Hematopoietic multipotent progenitor cell treated with erythropoietin and hydrocortisone succinate and interleukin-3 and kit ligand, for 17 days (in vitro differentiated cells): ENCODE measurements around the gene CCR8.

Experiments
- DNase-seq: peaks from one replicate; pipeline ENCODE4 v3.0.0-alpha.2; 2015; ENCODE audit warnings: low spot score

The CCR8 gene, protein sequence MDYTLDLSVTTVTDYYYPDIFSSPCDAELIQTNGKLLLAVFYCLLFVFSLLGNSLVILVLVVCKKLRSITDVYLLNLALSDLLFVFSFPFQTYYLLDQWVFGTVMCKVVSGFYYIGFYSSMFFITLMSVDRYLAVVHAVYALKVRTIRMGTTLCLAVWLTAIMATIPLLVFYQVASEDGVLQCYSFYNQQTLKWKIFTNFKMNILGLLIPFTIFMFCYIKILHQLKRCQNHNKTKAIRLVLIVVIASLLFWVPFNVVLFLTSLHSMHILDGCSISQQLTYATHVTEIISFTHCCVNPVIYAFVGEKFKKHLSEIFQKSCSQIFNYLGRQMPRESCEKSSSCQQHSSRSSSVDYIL

DNA sequence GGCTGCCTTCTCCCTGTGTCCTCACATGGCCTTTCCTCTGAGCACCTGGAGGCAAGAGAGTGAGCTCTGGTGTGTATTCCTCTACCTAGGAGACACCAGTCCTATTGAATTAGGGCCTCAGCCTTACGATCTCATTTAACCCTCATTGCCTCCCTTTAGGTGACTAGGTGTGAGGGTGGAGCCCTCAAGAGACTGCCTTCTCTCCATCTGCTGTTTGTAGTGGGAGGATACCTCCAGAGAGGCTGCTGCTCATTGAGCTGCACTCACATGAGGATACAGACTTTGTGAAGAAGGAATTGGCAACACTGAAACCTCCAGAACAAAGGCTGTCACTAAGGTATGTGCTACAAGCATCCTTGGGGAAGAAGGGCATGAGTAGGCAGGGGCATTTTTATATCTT, at the start of gene CCR8:
Gene CCR8, plus strand, starts transcription at position 217 of the 400 bp plus-strand sequence. CDS start 2,623 bp downstream, outside the sequence.
- DNase-seq, result no peak

DNA sequence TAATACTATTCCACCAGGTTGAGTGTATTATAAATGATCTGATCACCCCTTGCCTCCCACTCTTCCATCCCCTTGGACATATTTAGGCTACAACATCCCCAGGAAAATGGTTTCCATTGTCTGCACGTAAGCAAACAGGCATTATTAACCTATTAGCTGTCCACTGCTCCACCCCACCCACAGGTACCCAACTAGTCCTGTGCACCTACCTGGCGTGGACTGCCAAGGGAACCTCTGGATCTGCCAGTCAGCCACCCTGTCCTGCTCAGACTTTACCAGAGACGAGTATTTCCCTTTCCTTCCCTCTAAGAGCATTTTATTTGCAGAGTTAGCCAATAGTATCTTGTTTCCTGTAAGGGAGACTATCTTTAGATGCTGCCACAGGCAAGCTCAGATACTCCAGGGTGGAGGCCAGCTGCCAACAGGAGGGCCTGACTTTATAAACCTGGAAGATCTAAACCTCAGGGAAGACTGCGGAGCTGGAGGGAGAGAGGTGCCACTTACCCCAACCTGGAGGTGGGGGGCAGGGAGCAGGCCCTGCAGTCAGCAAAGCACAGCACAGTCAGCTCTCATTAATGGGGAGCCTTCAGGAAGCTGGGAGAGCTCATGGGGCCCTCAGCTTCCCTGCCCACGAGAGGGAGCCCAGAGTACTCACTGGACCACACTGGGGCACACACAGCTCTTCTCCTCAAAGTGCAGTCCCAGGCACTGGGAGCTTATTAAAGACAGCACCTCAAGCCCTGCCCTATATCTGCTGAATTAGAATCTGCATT, 49.6 kb upstream of the CCR8 start, which contains the start of gene CX3CR1:
Gene CX3CR1, minus strand, starts transcription at position 292 of the 773 bp plus-strand sequence. CDS start 13,527 bp downstream, outside the sequence.
- DNase-seq, result no peak

DNA sequence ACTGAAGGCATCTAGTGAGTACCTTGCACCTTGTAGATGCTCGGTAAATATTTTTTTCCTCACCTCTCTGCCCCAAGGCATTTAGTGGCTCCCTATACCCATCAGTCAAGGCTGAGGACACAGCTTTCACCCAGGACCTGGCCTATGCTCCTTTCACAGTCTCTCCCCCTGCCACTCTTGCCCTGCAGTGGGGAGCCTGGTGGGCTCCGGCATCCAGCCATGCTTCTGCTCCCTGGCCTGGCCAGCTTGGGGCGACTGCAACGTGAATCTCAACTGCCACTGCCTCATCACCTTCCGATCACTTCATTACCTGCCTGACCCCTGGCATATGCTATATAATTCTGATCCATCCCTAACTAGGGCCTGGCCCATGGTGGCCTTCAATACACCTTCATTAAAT, 48.9 kb upstream of the CCR8 start:
- DNase-seq, result no peak

DNA sequence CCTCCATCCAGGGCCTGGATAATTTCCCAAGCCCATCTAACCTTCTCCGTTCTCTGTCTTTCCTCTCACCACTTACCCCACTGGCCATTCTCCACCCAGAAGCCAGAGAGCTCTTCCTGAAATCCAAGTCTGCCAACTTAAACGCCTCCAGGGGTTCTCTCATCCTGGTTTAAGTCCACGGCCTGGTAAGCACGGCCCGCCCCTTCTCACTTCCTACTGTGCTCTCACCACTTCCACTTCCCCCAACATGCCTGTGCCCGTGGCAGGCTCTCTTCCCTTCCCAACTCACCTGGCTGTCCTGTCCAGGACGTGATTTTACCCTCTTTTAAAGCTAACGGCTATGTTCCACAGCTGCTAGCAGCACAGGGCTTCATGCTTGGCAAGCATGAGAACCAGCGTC, 48.0 kb upstream of the CCR8 start:
- DNase-seq, result no peak

DNA sequence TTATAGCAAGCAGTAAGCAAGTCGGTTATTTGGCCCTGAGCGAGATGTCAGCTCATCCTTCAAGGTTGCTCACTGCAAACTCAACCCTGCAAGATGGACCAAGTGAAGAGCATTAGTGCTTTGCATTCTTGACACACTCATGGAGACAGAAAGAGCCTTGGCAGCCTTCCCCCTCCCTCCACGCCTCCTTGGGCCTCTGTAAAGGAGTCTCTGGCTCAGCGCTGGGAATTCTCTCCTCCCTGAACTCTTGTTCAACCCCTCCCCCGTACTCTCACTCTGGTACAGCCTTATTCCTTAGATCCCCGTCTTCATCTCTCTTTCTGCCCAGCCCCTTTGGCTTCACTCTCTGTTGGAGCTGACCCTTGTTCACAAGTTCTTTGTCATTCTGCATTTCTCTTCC, 47.5 kb upstream of the CCR8 start:
- DNase-seq, result no peak

DNA sequence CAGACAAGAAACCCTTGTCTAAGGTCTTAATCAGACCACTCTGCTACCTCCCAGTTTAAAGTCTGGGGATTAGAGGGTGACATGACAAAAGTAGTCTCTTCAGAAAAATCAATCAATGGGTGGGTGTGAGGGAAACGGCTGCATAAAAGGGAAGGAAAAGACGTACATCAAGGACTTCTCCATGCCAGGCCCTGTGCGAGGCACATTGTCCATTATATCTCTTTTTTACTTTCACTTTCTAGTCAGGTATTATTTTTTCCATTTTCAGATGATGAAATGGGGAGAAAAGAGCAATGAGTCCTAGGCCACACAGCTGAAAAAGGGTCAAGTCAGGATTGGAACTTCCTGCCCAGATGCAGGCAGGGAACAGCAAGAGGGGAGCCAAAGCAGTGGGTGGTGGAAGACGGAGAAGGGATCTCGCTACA, 45.0 kb upstream of the CCR8 start:
- DNase-seq, result no peak

DNA sequence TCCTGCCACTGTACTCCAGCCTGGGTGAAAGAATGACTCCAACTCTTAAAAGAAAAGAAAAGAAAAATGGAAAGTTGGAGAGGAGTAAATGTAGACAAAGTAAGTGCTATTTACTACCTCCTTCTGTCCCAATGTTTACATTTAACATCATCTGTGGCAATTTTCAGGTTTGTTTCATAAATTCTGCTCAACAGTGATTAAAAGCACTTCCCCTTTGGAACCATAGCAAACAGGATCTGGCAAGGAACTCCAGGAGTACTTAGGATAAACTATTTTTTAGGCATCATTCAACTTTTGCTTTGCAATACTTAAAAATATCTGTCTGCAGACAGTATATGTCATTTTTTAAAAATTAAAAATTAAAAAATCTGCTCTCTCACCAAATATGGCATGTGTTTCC, 44.2 kb upstream of the CCR8 start:
- DNase-seq, result no peak

DNA sequence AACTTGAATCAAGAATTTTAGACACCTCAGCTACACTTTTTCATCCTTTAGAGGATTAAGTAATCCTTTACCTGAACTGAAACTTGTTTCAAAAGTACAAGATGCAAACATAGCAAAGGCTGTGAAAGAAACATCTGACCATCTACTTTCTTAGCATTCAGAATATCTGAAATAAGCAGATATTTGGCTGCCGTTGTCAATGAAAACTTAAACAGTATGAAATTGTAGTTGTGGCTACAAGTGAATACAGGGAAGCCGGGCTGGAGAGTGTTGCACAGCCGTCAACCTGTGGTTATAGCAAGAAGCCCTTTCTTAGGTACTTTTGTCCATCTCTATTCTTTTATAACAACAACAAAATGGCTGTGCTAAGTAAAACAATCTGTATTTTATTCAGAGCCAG, 42.7 kb upstream of the CCR8 start:
- no peak for DNase-seq

DNA sequence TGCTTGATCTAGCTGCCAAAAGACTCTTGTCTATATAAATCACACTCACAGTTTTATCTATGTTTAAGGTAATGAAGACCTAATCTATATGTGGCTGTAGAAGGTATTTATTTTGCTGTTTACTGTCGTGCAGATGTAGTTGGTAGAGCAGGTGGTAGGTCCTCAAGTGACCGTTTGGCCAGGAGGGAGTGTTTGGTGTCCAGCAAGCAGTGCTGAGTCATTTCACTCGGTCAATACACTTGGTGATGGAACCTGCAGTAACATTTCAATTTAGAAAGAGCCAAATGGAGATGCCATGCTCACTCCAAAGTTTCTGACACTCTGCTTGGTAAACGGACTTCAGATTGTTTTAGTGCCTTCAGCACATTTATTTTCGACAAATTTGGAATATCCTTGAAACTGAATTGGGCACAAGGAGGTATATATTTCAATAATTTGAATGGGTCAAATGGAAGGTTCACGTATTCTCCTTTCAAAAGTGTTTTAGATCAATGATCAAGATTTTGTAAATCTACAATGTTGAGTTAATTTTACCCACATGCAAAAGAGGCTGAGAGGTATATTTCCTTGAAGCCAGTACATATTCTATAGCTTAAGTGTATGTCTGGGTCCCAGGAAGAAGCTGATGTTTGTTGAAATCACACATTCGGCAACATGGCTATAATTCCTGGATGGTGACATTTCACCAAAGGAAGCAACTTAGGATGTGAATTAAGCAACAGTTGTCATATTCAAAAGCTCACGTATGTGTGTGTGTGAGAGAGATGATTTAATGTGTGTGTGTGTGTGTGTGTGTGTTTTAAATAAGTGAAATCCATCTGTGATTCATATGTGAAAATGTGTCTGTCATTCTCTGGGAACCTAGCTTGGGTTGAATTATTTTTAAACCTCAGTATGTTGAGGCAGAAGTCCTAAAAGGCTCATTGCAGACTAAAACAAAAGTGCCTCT, 42.0 kb upstream of the CCR8 start:
- no peak for DNase-seq

DNA sequence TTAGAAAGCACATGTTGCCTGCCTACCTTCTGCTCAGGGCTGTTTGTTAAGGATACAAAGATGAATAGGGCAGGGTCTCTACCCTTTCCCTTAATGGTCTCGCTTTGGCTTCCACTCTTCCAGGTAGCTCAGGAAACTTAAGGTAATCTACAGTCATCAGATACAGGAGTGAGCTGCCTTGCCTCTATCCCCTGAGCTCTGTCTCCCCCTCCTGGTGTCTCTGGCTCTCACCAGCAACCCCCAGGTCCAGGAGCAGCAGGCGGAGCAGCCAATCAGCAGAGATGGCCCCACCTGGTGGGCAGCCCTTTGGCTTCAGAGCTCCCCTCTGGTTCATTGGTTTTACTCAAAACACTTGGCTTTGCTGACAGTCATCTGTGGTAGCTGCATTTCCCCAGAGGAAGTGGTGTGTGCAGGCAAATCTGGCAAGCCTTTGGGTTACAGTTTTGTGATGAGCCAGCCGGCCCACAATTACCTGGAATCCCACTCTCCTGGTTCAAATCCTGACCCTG, 41.2 kb upstream of the CCR8 start:
- DNase-seq, result peak; percentile 63

DNA sequence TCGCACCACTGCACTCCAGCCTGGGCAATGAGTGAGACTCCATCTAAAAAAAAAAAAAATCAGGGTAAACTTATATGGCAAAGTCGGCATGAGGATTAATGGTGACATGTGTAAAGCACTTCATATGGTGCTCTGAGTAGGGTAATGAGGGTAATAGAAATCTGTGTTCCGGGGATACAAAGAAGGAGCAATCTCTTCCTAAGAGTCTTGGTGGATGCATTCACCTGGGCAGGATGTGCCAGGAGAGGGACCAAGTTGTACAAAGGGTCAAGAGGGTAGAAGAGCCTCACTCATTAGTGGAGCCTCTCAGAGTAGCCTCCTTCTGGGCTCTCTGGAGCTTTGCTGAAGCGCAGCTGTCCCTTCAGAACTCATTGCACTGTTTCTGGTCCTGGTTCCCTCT, 40.4 kb upstream of the CCR8 start:
- no peak for DNase-seq

DNA sequence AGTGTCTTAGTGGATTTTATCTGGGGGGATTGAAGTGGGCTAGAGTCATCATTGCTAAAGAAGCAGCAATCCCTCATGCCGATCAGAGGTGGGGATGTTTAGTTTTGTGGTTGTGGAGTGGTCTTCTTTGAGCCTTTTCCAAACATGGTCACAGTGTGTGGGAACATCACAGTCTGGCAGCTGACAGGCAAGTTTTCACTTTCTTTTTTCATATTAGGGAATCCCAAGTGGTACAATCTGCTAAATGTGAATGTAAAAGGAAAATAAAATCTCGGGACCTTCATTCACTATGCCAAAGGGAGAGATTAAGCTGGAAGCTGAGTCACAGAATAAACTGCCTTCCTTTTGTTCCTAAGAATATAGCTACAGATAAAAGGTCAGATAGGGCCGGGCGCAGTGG, 39.3 kb upstream of the CCR8 start:
- DNase-seq, result no peak

DNA sequence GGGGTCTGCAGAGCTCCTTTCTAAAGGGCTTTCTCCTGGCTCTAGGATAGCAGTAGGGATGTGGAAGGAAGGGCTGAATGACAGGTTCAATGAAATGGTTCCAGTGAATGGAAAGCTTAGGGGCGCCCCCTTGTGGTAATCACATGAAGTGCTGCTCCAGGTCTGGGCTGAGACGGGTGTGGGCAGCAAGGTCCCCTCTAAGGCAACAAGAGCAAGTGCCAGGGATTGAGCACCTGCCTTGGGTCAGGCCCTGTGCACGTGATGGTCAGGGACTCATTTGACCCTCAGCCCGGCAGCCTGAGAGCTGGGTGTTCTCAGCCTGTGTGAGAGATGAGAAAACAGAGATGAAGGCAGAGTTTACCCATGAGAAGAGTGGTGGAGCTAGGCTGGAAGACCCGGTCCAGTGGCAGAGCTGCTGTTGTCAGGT, 37.6 kb upstream of the CCR8 start:
- peak; percentile 79 for DNase-seq

DNA sequence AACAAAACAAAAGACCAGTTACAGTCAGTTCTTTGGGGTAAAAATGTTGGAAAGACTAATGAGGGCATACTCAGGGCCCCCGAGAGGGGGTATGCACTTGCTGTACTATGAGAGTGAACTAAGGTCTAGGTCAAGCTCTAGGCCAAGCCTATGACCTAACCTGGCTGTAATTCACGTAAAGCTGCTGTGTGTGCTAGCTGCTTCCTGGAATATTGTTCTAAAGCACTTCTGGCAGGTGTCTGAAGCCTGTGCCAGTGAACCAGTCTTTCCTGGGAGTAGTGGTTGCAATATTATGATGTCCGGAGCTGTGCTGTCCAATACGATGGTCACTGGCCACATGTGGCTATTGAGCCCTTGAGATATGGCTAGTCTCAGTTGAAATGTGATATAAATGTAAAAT, 36.5 kb upstream of the CCR8 start:
- no peak for DNase-seq

DNA sequence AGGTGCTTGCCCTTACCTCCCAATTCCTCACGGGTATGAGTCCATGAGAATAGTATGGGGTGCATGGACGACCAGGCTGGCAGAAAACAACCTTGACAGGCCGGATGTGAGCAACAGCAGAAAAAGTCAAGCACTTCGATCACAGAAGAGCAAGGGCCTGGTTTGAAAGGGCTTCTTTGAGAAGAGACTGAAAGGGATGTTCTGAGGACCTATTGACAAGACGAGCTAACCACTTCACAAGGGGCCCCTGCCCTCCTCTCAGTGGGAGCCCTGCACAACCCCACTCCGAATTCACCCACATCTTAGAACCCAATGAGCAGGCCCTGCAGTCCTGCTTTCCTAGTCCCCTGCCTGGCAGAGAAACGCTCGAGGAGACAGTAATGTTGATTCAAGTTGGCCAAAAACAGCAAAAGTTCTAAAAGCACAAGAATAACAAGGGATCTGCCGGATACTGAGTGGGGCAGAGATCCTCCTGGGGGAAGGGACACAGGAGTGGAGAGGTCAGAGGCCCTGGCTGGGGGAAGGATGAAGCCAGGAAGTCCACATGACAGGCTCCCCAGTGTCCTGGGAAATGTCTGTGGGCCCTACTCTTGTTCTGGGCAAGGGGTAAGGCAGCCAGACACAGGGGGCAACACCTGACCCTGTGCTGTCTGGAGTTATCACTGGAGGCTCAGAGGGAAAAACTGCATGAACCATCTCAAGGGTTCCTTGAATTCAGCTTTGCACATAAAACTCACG, 34.9 kb upstream of the CCR8 start:
- no peak for DNase-seq

DNA sequence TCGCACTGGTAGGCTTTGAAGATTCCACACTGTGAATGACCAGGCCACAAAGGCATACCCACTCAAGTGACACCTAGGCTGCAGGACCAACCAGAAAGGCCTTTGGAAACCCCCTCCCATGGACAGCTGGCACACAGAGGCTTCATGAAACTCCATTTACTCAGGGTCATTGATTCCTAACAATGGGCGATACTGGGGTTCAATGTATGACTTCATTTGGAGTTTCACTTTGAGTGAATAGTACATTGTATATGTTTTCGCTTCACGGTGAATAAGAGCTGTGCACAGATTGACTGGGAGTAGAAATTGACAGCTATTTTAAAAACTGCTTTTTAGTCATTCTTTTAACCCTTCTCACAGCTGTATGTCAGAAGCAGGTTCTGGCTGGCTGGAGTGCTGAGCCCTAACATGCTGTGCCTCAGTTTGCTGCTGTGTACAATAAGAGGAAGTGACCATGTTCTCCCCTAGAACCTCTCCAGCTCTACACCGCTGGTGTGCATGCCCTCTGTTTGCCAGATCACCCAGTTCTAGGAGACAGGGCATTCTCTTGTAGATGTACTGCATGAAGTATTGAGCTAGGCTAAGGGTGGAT, 34.2 kb upstream of the CCR8 start:
- DNase-seq, result no peak

DNA sequence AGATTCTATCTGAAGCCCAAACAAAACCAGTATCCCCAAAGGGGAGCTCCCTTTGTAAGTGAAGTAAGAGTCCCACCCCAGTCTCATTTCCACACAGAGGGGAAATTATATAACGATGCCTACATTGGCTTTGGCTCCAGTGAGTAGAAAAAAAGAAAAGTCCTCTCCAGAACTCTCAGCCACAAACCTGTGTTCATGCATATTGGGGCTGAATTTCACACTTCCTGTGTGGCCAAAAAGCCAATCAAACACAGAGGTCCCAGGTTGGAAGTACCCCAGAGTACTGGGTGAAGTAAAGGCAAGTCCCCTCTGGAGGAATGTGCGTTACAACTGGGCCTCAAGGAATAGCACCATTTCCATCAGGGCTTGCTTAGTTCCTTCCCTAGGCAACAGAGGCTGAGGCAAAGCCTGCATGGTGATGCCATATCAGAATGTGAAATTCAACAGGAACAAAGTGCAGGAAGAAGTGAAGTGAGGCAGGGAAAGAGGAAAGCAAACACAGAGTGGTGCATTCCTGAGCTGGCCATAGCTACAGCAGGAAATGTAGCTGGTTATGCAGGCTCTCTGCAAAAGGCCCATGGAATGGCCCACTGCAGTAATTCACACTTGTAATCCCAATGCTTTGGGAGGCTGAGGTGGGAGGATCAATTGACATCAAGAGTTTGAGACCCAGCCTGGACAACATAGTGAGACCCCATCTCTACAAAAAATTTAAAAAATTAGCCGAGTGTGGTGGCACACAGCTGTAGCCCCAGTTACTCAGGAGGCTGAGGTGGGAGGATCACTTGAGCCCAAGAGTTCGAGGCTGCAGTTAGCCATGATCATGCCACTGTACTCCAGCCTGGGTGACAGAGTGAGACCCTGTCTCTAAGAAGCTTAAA, 33.1 kb upstream of the CCR8 start:
- DNase-seq, result no peak

DNA sequence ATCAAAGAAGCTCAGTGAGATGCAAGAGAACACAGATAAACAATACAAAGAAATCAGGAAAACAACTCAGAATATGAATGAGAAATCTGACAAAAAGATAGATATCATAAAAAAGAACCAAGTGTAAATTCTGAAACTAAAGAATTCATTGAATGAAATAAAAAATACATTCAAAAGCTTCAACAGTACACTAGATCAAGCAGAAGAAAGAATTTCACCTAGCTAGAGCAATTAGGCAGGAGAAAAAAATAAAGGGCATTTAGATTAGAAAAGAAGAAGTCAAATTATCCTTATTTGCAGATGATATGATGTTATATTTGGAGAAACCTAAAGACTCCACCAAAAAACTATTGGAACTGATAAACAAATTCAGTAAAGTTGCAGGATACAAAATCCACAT, 30.2 kb upstream of the CCR8 start:
- DNase-seq, result no peak

DNA sequence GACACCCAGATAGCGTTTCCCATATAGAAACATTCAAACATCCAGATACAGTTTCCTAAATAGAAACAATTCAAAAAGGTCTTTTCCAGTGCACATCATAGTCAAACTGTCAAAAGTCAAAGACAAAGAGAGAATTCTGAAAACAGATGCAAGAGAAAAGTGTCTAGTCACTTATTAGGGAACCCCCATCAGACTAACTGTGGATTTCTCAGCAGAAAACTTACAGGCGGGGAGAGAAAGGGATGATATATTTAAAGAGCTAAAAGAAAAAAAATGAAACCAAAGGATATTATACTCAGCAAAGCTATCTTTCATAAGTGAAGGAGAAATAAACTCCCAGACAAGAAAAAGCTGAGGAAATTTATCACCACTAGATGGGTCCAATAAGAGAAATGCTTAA, 27.3 kb upstream of the CCR8 start:
- no peak for DNase-seq

DNA sequence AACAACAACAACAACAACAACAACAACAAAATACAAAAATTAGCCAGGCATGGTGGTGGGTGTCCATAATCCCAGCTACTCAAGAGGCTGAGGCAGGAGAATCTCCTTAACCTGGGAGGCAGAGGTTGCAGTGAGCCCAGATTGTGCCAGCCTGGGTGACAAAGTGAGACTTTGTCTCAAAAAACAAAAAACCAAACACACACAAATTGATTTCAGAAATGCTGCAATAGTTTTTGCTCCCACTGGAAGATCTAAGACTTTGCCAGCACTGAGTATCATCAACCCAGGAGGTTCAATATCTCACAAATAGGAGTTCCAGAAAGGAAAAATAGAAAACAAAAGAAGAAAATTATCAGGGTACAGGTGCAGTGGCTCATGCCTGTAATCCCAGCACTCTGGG, 16.2 kb upstream of the CCR8 start:
- no peak for DNase-seq
